ENCODE data around the gene RHOJ. TPM values are rescaled to one million over a fixed set of nuclear protein-coding genes. Genes with fewer than 3 reads are reported as not detected.
"Not testable (repeated sequence)": the region's sequence is repeated elsewhere in the genome, so short reads cannot be mapped to it uniquely, and the experiment has no call there.

RHOJ gene
- polyA plus RNA-seq, 4 donors, result 0.45 to 11.1 (median 5.9) TPM

DNA sequence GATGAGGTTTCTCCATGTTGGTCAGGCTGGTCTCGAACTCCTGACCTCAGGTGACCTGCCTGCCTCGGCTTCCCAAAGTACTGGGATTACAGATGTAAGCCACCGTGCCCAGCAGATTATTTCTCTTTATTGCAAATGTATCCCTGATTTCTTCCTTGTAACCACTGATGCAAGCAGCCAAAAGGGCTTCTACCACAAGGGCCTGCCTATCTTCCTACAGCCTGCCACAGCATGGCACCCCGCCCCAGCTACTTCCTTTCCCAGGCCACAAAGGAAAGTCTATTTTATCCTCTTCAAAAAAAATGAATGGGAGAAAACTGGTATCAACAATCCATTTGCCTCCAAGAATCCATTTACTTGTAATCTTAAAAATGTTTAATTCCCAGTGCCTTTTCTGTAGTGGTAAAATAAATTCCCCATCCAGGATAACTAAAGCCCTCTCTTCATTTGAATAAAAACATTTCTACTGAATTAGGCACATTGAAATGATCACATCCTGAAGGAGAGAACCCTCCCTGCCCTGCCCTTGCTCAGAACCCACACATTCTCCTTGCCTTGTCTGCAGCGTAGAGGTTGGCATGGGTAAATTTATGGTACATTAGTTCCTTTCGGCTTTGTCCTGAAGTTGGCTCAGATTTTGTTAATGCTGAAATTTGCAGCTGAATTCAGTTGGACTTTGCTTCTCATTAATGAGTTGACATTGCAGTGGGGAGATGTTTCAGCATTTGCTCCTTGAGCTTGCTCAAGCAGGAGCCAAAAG, 95.3 kb downstream of the RHOJ start:
- peaks cover 0 to 3% (median 0%) of the 10 kb centered on the region in 3 donors for H3K27me3 ChIP-seq (ENCODE audit: control insufficient read depth in 3 of 3, insufficient read depth in 3 of 3, low read length in 3 of 3)
- FAIRE-seq, result no peak
- no peak overlapping the region for H3K4me3 ChIP-seq (ENCODE audit: low read depth in 1 of 3, low read length in 3 of 3)
- H3K4me1 ChIP-seq (ENCODE audit: control insufficient read depth in 3 of 3, insufficient read depth in 2 of 3, low read depth in 1 of 3, low read length in 2 of 3), result no peaks in the 10 kb centered on the region
- WGBS, 3 donors, result 51 to 62% (median 54%) methylated on average over 6 of the region's 6 CpGs
- H3K36me3 ChIP-seq (ENCODE audit: control insufficient read depth in 3 of 3, insufficient read depth in 2 of 3, low read depth in 1 of 3, low read length in 3 of 3), result no peaks in the 10 kb centered on the region
- H3K9me3 ChIP-seq (ENCODE audit: control insufficient read depth in 2 of 2, insufficient read depth in 1 of 2, low read depth in 1 of 2, low read length in 1 of 2), result no peaks in the 10 kb centered on the region
- DNase-seq, result no peak
- H3K27ac ChIP-seq (ENCODE audit: low read depth in 1 of 3, low read length in 2 of 3), result no peak overlapping the region

DNA sequence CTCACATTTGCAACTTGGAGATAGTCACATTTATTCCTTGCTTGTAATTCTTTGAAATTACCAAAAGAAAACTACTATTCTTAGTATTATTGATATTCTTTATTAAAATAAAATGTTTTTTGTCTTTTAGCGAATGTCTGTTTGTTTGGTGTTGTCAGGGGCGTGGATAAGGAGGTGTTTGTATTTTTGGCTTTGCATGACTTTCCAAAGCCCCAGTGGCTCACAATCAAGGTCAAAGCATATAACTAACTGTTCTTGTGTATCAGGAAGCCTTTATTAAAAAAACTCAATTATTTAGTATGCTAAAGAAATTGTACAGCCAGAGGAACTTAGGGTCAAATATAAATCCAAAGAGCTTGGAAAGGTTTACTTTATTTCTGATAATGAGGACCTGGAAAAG, 96.6 kb downstream of the RHOJ start:
- DNase-seq, result no peak
- H3K36me3 ChIP-seq (ENCODE audit: control insufficient read depth in 3 of 3, insufficient read depth in 2 of 3, low read depth in 1 of 3, low read length in 3 of 3), result no peaks in the 10 kb centered on the region
- no peak overlapping the region for H3K27ac ChIP-seq (ENCODE audit: low read depth in 1 of 3, low read length in 2 of 3)
- H3K4me1 ChIP-seq (ENCODE audit: control insufficient read depth in 3 of 3, insufficient read depth in 2 of 3, low read depth in 1 of 3, low read length in 2 of 3), result no peaks in the 10 kb centered on the region
- 90 to 92% (median 91%) methylated on average over 2 of the region's 2 CpGs for WGBS, 3 donors
- peaks cover 0 to 3% (median 0%) of the 10 kb centered on the region in 3 donors for H3K27me3 ChIP-seq (ENCODE audit: control insufficient read depth in 3 of 3, insufficient read depth in 3 of 3, low read length in 3 of 3)
- H3K9me3 ChIP-seq (ENCODE audit: control insufficient read depth in 2 of 2, insufficient read depth in 1 of 2, low read depth in 1 of 2, low read length in 1 of 2), result no peaks in the 10 kb centered on the region
- no peak overlapping the region for H3K4me3 ChIP-seq (ENCODE audit: low read depth in 1 of 3, low read length in 3 of 3)
- no peak for FAIRE-seq

DNA sequence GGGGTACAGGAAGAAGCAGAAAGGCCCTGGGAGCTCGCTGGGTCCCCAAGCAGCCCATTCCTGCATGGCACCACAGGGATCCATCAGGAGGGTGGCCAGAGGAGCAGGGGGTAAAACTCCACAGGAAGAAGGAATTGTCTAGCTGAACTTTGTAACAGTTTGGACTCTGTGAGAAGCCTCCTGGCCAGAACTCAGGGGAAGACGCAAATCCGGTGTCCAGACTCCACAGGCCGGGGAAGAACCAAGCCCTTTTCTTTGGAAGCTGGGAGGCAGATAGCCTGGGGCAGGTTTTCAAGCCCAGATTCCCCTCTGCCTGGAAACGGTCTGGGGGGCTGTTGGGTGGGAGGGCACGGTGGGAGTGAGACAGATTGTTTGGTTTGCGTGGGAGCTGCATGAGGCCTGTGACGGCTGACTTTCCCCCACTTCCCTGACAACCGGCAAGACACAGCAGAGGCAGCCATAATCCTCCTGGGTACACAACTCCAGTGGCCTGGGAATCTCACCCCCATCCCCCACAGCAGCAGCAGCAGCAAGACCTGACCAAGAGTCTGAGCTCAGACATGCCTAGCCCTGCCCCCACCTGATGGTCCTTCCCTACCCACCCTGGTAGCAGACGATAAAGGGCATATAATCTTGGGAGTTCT, 97.8 kb downstream of the RHOJ start:
- H3K27me3 ChIP-seq (ENCODE audit: control insufficient read depth in 3 of 3, insufficient read depth in 3 of 3, low read length in 3 of 3), result peaks cover 0 to 3% (median 0%) of the 10 kb centered on the region in 3 donors
- 65 to 69% (median 68%) methylated on average over 10 of the region's 10 CpGs for WGBS, 3 donors
- H3K4me1 ChIP-seq (ENCODE audit: control insufficient read depth in 3 of 3, insufficient read depth in 2 of 3, low read depth in 1 of 3, low read length in 2 of 3), result no peaks in the 10 kb centered on the region
- H3K36me3 ChIP-seq (ENCODE audit: control insufficient read depth in 3 of 3, insufficient read depth in 2 of 3, low read depth in 1 of 3, low read length in 3 of 3), result no peaks in the 10 kb centered on the region
- H3K27ac ChIP-seq (ENCODE audit: low read depth in 1 of 3, low read length in 2 of 3), result no peak overlapping the region
- H3K4me3 ChIP-seq (ENCODE audit: low read depth in 1 of 3, low read length in 3 of 3), result no peak overlapping the region
- DNase-seq (no peak), FAIRE-seq (no peak)
- H3K9me3 ChIP-seq (ENCODE audit: control insufficient read depth in 2 of 2, insufficient read depth in 1 of 2, low read depth in 1 of 2, low read length in 1 of 2), result no peaks in the 10 kb centered on the region

DNA sequence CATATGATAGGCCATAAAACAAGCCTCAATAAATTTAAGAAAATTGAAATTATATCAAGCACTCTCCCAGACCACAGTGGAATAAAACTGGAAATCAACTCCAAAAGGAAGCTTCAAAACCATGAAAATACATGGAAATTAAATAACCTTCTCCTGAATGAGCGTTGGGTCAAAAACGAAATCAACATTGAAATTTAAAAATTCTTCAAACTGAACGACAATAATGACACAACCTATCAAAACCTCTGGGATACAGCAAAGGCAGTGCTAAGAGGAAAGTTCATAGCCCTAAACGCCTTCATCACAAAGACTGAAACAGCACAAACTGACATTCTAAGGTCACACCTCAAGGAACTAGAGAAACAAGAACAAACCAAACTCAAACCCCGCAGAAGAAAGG, 100.2 kb downstream of the RHOJ start:
- not testable (repeated sequence) for H3K27ac ChIP-seq (ENCODE audit: low read depth in 1 of 3, low read length in 2 of 3); FAIRE-seq; H3K27me3 ChIP-seq (ENCODE audit: control insufficient read depth in 3 of 3, insufficient read depth in 3 of 3, low read length in 3 of 3); H3K9me3 ChIP-seq (ENCODE audit: control insufficient read depth in 2 of 2, insufficient read depth in 1 of 2, low read depth in 1 of 2, low read length in 1 of 2); H3K4me1 ChIP-seq (ENCODE audit: control insufficient read depth in 3 of 3, insufficient read depth in 2 of 3, low read depth in 1 of 3, low read length in 2 of 3); DNase-seq; H3K4me3 ChIP-seq (ENCODE audit: low read depth in 1 of 3, low read length in 3 of 3); H3K36me3 ChIP-seq (ENCODE audit: control insufficient read depth in 3 of 3, insufficient read depth in 2 of 3, low read depth in 1 of 3, low read length in 3 of 3)
- WGBS, 3 donors, result 88 to 89% (median 89%) methylated on average over 5 of the region's 5 CpGs

DNA sequence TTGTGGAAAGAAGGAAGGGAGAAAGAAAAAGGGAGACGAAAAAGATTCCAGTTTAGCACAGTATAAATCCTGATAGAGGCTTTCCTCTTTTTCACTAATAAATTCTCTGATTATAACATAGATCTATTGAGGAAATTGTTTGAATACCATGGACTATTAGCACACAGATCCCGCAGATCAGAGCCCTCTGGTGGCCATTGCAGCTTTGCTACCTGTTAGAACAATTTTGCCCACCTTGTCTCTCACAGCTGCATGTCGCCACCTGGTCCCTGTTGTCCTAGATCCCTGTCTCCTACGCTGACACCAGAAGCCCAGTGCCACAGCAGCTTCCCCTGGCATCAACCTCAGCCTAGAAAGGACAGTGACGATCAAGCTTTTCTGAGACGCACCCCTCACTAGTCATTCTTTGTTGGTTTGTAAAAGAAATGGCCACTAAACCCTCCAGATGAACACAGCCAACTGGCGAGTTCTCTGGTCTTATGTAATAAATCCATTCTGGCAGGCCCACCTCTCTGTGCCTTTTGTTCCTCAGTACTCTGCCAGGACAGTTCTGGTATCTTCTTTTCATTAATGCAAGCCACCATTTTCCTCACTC, 104.6 kb downstream of the RHOJ start:
- peak; percentile 7 to 8 for DNase-seq
- no peak for FAIRE-seq
- H3K27ac ChIP-seq (ENCODE audit: low read depth in 1 of 3, low read length in 2 of 3), result no peak overlapping the region
- no peak overlapping the region for H3K4me3 ChIP-seq (ENCODE audit: low read depth in 1 of 3, low read length in 3 of 3)
- no peaks in the 10 kb centered on the region for H3K4me1 ChIP-seq (ENCODE audit: control insufficient read depth in 3 of 3, insufficient read depth in 2 of 3, low read depth in 1 of 3, low read length in 2 of 3)
- H3K36me3 ChIP-seq (ENCODE audit: control insufficient read depth in 3 of 3, insufficient read depth in 2 of 3, low read depth in 1 of 3, low read length in 3 of 3), result no peaks in the 10 kb centered on the region
- 47 to 57% (median 47%) methylated on average over 7 of the region's 7 CpGs for WGBS, 3 donors
- no peaks in the 10 kb centered on the region for H3K9me3 ChIP-seq (ENCODE audit: control insufficient read depth in 2 of 2, insufficient read depth in 1 of 2, low read depth in 1 of 2, low read length in 1 of 2)
- H3K27me3 ChIP-seq (ENCODE audit: control insufficient read depth in 3 of 3, insufficient read depth in 3 of 3, low read length in 3 of 3), result no peaks in the 10 kb centered on the region

DNA sequence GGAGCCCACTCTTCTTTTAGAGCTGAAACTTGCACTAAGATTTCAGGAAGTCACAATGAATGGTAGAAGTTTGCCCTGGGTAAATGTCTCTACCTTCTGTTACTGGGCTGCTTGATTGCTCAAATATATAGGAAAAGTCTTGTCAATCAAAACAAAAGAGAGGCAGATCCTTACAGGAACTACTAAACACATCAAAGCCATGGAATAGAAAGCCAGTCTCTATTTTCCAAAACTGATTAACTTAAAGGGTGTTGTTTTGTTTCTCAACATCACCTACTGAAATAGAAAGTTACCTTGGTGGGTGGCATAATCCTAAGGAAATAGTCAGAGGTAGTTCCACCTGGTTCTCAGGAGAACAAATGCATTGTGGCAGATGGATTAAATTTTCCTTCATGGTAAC, 114.6 kb downstream of the RHOJ start, which contains the start of gene GPHB5:
GPHB5 (minus strand) TSS at position 101 of the 400 bp plus-strand sequence. CDS start 1,086 bp downstream, outside the sequence.
- FAIRE-seq, result no peak

DNA sequence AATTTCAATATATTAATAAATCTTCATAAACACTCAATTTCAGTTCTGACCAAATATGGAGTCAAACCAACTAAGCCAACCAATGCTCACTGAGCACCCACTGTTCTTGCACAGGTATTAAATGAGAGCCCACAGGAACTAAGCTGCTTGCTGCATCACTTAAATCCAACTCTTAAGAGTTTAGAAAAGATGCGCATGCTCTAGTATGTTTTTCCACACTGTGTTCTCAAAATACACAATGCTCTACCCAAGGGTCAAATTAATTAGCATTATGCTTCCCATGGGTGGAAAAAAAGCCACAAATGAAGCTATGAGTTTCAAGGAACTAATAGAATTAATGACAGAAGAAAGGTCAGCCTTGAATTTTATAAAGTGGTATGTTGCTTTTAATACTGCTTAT, 118.2 kb downstream of the RHOJ start:
- no peak overlapping the region for H3K27ac ChIP-seq (ENCODE audit: low read depth in 1 of 3, low read length in 2 of 3)
- H3K4me3 ChIP-seq (ENCODE audit: low read depth in 1 of 3, low read length in 3 of 3), result no peak overlapping the region
- no peaks in the 10 kb centered on the region for H3K4me1 ChIP-seq (ENCODE audit: control insufficient read depth in 3 of 3, insufficient read depth in 2 of 3, low read depth in 1 of 3, low read length in 2 of 3)
- FAIRE-seq (no peak), DNase-seq (no peak)
- no peaks in the 10 kb centered on the region for H3K9me3 ChIP-seq (ENCODE audit: control insufficient read depth in 2 of 2, insufficient read depth in 1 of 2, low read depth in 1 of 2, low read length in 1 of 2)
- H3K36me3 ChIP-seq (ENCODE audit: control insufficient read depth in 3 of 3, insufficient read depth in 2 of 3, low read depth in 1 of 3, low read length in 3 of 3), result no peaks in the 10 kb centered on the region
- peaks cover 0 to 1% (median 0%) of the 10 kb centered on the region in 3 donors for H3K27me3 ChIP-seq (ENCODE audit: control insufficient read depth in 3 of 3, insufficient read depth in 3 of 3, low read length in 3 of 3)
- 90 to 99% (median 90%) methylated on average over 1 of the region's 1 CpG for WGBS, 3 donors

More for the DNA sequence above, 114.6 kb downstream of the RHOJ start, which contains the start of gene GPHB5:
- Histone ChIP-seq H3K36me3 (ENCODE audit: control insufficient read depth in 3 of 3, insufficient read depth in 2 of 3, low read depth in 1 of 3, low read length in 3 of 3) (no peaks in the 10 kb centered on the region), H3K4me3 (ENCODE audit: low read depth in 1 of 3, low read length in 3 of 3) (no peak within 1 kb of the TSS), H3K4me1 (ENCODE audit: control insufficient read depth in 3 of 3, insufficient read depth in 2 of 3, low read depth in 1 of 3, low read length in 2 of 3) (no peaks in the 10 kb centered on the region), H3K27me3 (ENCODE audit: control insufficient read depth in 3 of 3, insufficient read depth in 3 of 3, low read length in 3 of 3) (peaks cover 0 to 2% (median 0%) of the 10 kb centered on the region in 3 donors), H3K27ac (ENCODE audit: low read depth in 1 of 3, low read length in 2 of 3) (no peak within 1 kb of the TSS), H3K9me3 (ENCODE audit: control insufficient read depth in 2 of 2, insufficient read depth in 1 of 2, low read depth in 1 of 2, low read length in 1 of 2) (no peaks in the 10 kb centered on the region)
- DNase-seq, result no peak

DNA sequence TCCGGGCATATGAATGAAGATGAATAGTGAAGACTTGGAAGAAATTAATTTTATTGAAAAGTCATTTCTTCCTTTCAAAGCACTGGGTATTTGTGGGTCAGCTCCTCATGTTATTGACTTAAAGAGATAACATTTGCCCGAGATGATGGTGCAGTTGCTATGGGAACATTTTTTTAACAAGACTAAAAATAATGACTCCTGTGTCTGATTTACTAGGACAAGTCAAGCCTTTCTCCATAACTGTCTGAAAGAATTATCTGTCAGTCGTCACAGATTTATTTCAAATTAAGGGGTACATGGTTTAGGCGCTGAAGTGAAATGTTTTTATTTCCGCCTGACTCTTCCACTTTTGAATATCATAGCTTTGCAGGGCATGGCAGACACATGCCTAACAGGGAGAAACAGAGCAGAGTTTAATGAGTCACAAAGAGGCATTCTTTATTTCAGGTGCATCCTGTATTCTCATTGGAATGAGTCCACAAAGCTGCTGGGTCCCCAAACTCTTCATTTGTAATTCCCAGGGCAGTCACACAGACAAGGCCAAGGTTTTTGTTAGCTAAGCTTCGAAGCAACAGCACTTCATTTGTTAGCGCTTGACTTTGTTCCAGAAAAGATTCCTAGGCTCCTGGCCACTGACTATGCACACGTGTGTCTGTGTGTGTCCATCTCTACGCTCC, 118.8 kb downstream of the RHOJ start:
- Histone ChIP-seq H3K9me3 (ENCODE audit: control insufficient read depth in 2 of 2, insufficient read depth in 1 of 2, low read depth in 1 of 2, low read length in 1 of 2) (no peaks in the 10 kb centered on the region), H3K27me3 (ENCODE audit: control insufficient read depth in 3 of 3, insufficient read depth in 3 of 3, low read length in 3 of 3) (peaks cover 0 to 3% (median 0%) of the 10 kb centered on the region in 3 donors), H3K4me3 (ENCODE audit: low read depth in 1 of 3, low read length in 3 of 3) (no peak overlapping the region), H3K27ac (ENCODE audit: low read depth in 1 of 3, low read length in 2 of 3) (no peak overlapping the region), H3K4me1 (ENCODE audit: control insufficient read depth in 3 of 3, insufficient read depth in 2 of 3, low read depth in 1 of 3, low read length in 2 of 3) (no peaks in the 10 kb centered on the region), H3K36me3 (ENCODE audit: control insufficient read depth in 3 of 3, insufficient read depth in 2 of 3, low read depth in 1 of 3, low read length in 3 of 3) (no peaks in the 10 kb centered on the region)
- no peak for FAIRE-seq
- DNase-seq, result no peak
- WGBS, 3 donors, result 61 to 67% (median 67%) methylated on average over 9 of the region's 9 CpGs
